Caco-2 (cell line): ENCODE measurements around the gene SPRN. TPM values are rescaled to one million over a fixed set of nuclear protein-coding genes. Genes with fewer than 3 reads are reported as not detected.

Experiments
- BruUV-seq: library from RNA; stranded (reverse); fragments of 400-500 nt; replicated peaks from 2 replicates; lab custom pipeline; 2021; lab: Mats Ljungman, UMichigan
- CTCF ChIA-PET: fragments of 300-600 bp; sonication (Branson Sonifier 250); formaldehyde crosslinking; loops from one replicate; lab custom pipeline; 2022; ENCODE audit warnings: antibody characterized with exemption; lab: Charles Lee
- POLR2A ChIA-PET: fragments of 300-600 bp; sonication (Branson Sonifier 250); formaldehyde crosslinking; loops from one replicate; lab custom pipeline; 2022; ENCODE audit warnings: antibody characterized with exemption; lab: Charles Lee
- DNase-seq, 2 experiments: peaks; one replicate each; pipeline versions ENCODE4 v3.0.0 to v3.0.0-alpha.2; 2020 to 2022
- H3K27me3 ChIP-seq: replicated peaks from 2 replicates; pipeline ENCODE4 v1.6.0; 2011; ENCODE audit warnings: low read length; ENCODE audit not compliant: control insufficient read depth, insufficient read depth
- H3K36me3 ChIP-seq: 2 replicates; pipeline ENCODE4 v1.5.1; 2011; ENCODE audit warnings: low read length; ENCODE audit not compliant: control insufficient read depth, insufficient read depth
- H3K4me1 ChIP-seq: fragments of 250-450 bp; sonication (Bioruptor Pico); 2 replicates; pipeline ENCODE4 v1.5.1; 2020; ENCODE audit warnings: mild to moderate bottlenecking
- H3K4me3 ChIP-seq: 2 replicates; pipeline ENCODE4 v1.5.1; 2011; ENCODE audit warnings: low read depth, mild to moderate bottlenecking, control low read depth, low read length
- H3K9me3 ChIP-seq: fragments of 250-450 bp; sonication (Bioruptor Pico); 2 replicates; pipeline ENCODE4 v1.5.1; 2020; ENCODE audit warnings: mild to moderate bottlenecking, moderate library complexity
- H3K27ac Mint-ChIP-seq: one replicate; pipeline ENCODE4 v1.8.0; 2022; ENCODE audit warnings: mixed read lengths; ENCODE audit not compliant: unreplicated experiment
- H3K27me3 Mint-ChIP-seq: one replicate; pipeline ENCODE4 v1.8.0; 2022; ENCODE audit warnings: mixed read lengths; ENCODE audit not compliant: insufficient read depth, unreplicated experiment
- H3K36me3 Mint-ChIP-seq: one replicate; pipeline ENCODE4 v1.8.0; 2022; ENCODE audit warnings: mild to moderate bottlenecking, mixed read lengths; ENCODE audit not compliant: insufficient read depth, unreplicated experiment
- H3K4me1 Mint-ChIP-seq: one replicate; pipeline ENCODE4 v1.8.0; 2022; ENCODE audit warnings: low read depth, mixed read lengths; ENCODE audit not compliant: unreplicated experiment
- H3K4me3 Mint-ChIP-seq: one replicate; pipeline ENCODE4 v1.8.0; 2022; ENCODE audit warnings: mild to moderate bottlenecking, moderate library complexity, mixed read lengths; ENCODE audit not compliant: unreplicated experiment
- H3K9me3 Mint-ChIP-seq: one replicate; pipeline ENCODE4 v1.8.0; 2022; ENCODE audit warnings: mixed read lengths; ENCODE audit not compliant: unreplicated experiment
- intact Hi-C: fragments of 100-400 bp; cut with micrococcal nuclease; formaldehyde crosslinking; loops from one replicate; pipeline ENCODE4 v1.10.0; 2022; ENCODE audit not compliant: unreplicated experiment
- total RNA-seq: library from RNA; stranded (reverse); gene quantifications from 2 replicates; pipeline ENCODE4 v1.2.3, GENCODE V29; 2022
- TF ChIP-seq, protein P1 (sequence below), 2 experiments: fragments of 200-600 bp in 1 of 2; IDR thresholded peaks; 1 replicate in 1 of 2; 2 replicates in 1 of 2; pipeline versions ENCODE4 v1.5.1 to v1.8.0; 2011 to 2022; ENCODE audit warnings: antibody characterized with exemption in 1 of 2, control low read depth in 1 of 2, inconsistent platforms in 1 of 2, low read depth in 1 of 2, low read length in 1 of 2, mild to moderate bottlenecking in 1 of 2, moderate library complexity in 1 of 2; ENCODE audit not compliant: insufficient read depth in 1 of 2, severe bottlenecking in 1 of 2, unreplicated experiment in 1 of 2

The SPRN gene
- total RNA-seq, 1 experiment from 2014 or later = not detected

DNA sequence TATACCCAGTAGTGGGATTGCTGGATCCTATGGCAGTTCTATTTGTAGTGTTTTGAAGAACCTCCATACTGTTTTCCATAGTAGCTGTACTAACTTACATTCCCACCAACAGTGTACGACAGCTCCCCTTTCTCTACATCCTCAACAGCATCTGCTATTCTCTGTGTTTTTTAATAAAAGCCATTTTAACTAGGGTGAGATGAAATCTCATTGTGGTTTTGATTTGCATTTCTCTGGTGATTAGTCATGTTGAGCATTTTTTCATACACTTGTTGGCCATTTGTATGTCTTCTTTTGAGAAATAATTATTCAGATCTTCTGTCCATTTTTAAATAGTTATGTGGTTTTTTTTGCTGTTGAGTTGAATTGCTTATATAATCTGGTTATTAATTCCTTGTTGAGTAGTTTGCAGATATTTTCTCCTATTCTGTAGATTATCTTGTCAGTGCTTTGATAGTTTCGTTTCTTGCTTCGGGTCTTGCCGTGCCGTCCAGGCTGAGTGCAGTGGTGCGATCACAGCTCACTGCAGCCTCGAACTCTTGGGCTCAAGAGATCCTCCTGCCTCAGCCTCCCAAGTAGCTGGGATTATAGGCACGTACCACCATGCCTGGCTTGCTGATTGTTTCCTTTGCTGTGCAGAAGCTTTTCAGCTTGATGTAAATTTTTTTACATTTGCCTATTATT is 18.4 kb downstream of the SPRN start:
- Mint-ChIP-seq H3K9me3 (peaks cover 25% of the 10 kb centered on the region), H3K27ac (no peak overlapping the region), H3K4me3 (no peak overlapping the region), H3K27me3 (no peaks in the 10 kb centered on the region), H3K36me3 (peaks cover 85% of the 10 kb centered on the region), H3K4me1 (peaks cover 13% of the 10 kb centered on the region)
- H3K27me3 ChIP-seq = no peaks in the 10 kb centered on the region
- peaks cover 5% of the 10 kb centered on the region; the same call in 1 of the 2 replicates for H3K36me3 ChIP-seq
- ChIA-PET POLR2A (no interaction called here), CTCF (no interaction called here)
- intact Hi-C loops = no loop called here
- no TSS peak for BruUV-seq
- peaks cover 5% of the 10 kb centered on the region; the same call in 1 of the 2 replicates for H3K9me3 ChIP-seq
- no peaks in the 10 kb centered on the region for H3K4me1 ChIP-seq
- H3K4me3 ChIP-seq = no peak overlapping the region
- TF ChIP-seq, protein P1, sequence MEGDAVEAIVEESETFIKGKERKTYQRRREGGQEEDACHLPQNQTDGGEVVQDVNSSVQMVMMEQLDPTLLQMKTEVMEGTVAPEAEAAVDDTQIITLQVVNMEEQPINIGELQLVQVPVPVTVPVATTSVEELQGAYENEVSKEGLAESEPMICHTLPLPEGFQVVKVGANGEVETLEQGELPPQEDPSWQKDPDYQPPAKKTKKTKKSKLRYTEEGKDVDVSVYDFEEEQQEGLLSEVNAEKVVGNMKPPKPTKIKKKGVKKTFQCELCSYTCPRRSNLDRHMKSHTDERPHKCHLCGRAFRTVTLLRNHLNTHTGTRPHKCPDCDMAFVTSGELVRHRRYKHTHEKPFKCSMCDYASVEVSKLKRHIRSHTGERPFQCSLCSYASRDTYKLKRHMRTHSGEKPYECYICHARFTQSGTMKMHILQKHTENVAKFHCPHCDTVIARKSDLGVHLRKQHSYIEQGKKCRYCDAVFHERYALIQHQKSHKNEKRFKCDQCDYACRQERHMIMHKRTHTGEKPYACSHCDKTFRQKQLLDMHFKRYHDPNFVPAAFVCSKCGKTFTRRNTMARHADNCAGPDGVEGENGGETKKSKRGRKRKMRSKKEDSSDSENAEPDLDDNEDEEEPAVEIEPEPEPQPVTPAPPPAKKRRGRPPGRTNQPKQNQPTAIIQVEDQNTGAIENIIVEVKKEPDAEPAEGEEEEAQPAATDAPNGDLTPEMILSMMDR (IDR thresholded peaks at IDR 0.05; ENCODE audit: insufficient read depth in 1 of 2, low read depth in 1 of 2, low read length in 1 of 2, severe bottlenecking in 1 of 2, unreplicated experiment in 1 of 2) = no peak
- no peak for DNase-seq

DNA sequence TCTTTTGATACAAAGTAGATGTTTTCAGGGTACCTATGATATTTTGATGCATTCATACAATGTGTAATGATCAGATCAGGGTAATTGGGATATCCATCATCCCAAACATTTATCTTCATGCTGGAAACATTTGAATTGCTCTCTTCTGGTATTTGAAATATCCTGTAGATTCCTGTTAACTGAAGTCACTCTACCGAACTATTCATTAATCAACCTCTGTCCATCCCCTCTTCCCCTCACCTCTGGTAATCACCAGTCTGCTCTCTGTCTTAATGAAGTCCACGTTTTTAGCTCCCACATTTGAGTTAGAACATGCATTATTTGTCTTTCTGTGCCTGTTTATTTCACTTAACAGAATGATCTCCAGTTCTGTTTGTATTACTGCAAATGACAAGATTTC is 19.2 kb downstream of the SPRN start:
- H3K27me3 Mint-ChIP-seq = no peaks in the 10 kb centered on the region
- TF ChIP-seq, protein P1 (IDR thresholded peaks at IDR 0.05; ENCODE audit: insufficient read depth in 1 of 2, low read depth in 1 of 2, low read length in 1 of 2, severe bottlenecking in 1 of 2, unreplicated experiment in 1 of 2) = no peak
- no peaks in the 10 kb centered on the region for H3K27me3 ChIP-seq
- peaks cover 18% of the 10 kb centered on the region for H3K9me3 Mint-ChIP-seq
- peaks cover 85% of the 10 kb centered on the region for H3K36me3 Mint-ChIP-seq
- H3K27ac Mint-ChIP-seq = no peak overlapping the region
- ChIA-PET CTCF (no interaction called here), POLR2A (no interaction called here)
- peaks cover 13% of the 10 kb centered on the region for H3K4me1 Mint-ChIP-seq
- H3K4me3 ChIP-seq = no peak overlapping the region
- no peak for DNase-seq
- H3K4me3 Mint-ChIP-seq = no peak overlapping the region
- peaks cover under 1% of the 10 kb centered on the region; the same call in 1 of the 2 replicates for H3K9me3 ChIP-seq
- no TSS peak for BruUV-seq
- intact Hi-C loops = no loop called here
- H3K4me1 ChIP-seq = no peaks in the 10 kb centered on the region
- peaks cover 7% of the 10 kb centered on the region for H3K36me3 ChIP-seq

DNA sequence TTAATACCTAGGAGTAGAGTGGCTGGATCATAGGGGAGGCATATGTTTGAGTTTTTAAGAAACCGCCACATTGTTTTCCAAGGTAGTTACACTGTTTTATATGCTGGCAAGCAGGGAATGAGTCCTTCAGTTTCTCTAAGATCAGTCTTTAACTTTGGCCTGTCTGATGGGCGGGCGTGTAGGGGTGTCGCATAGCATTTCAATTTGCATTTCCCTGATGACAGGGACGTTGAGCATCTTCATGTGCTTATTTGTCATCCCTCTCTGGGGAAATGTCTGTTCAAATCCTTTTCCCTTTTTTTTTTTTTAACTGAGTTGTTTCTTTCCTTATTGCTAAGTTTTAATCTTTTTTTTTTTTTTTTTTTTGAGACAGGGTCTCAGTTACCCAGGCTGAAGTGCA is 20.6 kb downstream of the SPRN start:
- H3K36me3 ChIP-seq = peaks cover 3% of the 10 kb centered on the region
- H3K27me3 Mint-ChIP-seq = no peaks in the 10 kb centered on the region
- no TSS peak for BruUV-seq
- no peaks in the 10 kb centered on the region for H3K4me1 ChIP-seq
- peaks cover 3% of the 10 kb centered on the region for H3K9me3 Mint-ChIP-seq
- POLR2A ChIA-PET = no interaction called here
- TF ChIP-seq, protein P1 (IDR thresholded peaks at IDR 0.05; ENCODE audit: insufficient read depth in 1 of 2, low read depth in 1 of 2, low read length in 1 of 2, severe bottlenecking in 1 of 2, unreplicated experiment in 1 of 2) = no peak
- no peak overlapping the region for H3K4me3 ChIP-seq
- intact Hi-C loops = no loop called here
- no peaks in the 10 kb centered on the region for H3K27me3 ChIP-seq
- H3K4me3 Mint-ChIP-seq = no peak overlapping the region
- DNase-seq = no peak
- peaks cover 8% of the 10 kb centered on the region for H3K4me1 Mint-ChIP-seq
- no peaks in the 10 kb centered on the region for H3K9me3 ChIP-seq
- no peak overlapping the region for H3K27ac Mint-ChIP-seq
- peaks cover 85% of the 10 kb centered on the region for H3K36me3 Mint-ChIP-seq
- CTCF ChIA-PET = no interaction called here
